Activated CD4-positive, alpha-beta T cell treated with anti-CD3 and anti-CD28 coated beads for 1 hour (primary cell): ENCODE measurements around the gene DPCD.

Experiments used
- DNase-seq: peaks from one replicate; pipeline ENCODE4 v3.0.0-alpha.2; 2020

DPCD gene

GRCh38 chr10:101567165-101568006 is 20.7 kb upstream of the DPCD start:
- DNase-seq = no peak

- no peak for DNase-seq
Observed at GRCh38 chr10:101568054-101568745, 19.9 kb upstream of the DPCD start.

GRCh38 chr10:101569323-101569621 is 18.8 kb upstream of the DPCD start:
- no peak for DNase-seq

- peak; percentile 67 for DNase-seq
Observed at GRCh38 chr10:101569622-101570427, 18.3 kb upstream of the DPCD start.

GRCh38 chr10:101570428-101571270 is 17.5 kb upstream of the DPCD start:
- DNase-seq = no peak

GRCh38 chr10:101571271-101571925 is 16.7 kb upstream of the DPCD start:
- DNase-seq = no peak

- no peak for DNase-seq
Observed at GRCh38 chr10:101572126-101572525, 16.0 kb upstream of the DPCD start.

GRCh38 chr10:101572785-101573184 is 15.3 kb upstream of the DPCD start:
- no peak for DNase-seq

- no peak for DNase-seq
Observed at GRCh38 chr10:101573885-101574753, 14.0 kb upstream of the DPCD start.

- DNase-seq = no peak
Observed at GRCh38 chr10:101575091-101575490, 13.0 kb upstream of the DPCD start.

- no peak for DNase-seq
Observed at GRCh38 chr10:101575580-101576210, 12.4 kb upstream of the DPCD start.

- no peak for DNase-seq
Observed at GRCh38 chr10:101576211-101576863, 11.8 kb upstream of the DPCD start.

- no peak for DNase-seq
Observed at GRCh38 chr10:101577121-101577871, 10.8 kb upstream of the DPCD start.

- DNase-seq = no peak
Observed at GRCh38 chr10:101578192-101578591, 9.9 kb upstream of the DPCD start.

- no peak for DNase-seq
Observed at GRCh38 chr10:101578803-101579515, 9.2 kb upstream of the DPCD start.

GRCh38 chr10:101579516-101579870 is 8.6 kb upstream of the DPCD start:
- no peak for DNase-seq

- DNase-seq = no peak
Observed at GRCh38 chr10:101580486-101581399, 7.4 kb upstream of the DPCD start.

- no peak for DNase-seq
Observed at GRCh38 chr10:101585841-101586240, 2.3 kb upstream of the DPCD start.
